GM12874 (cell line): ENCODE results near the gene SBF1.

Source experiments
- CTCF ChIP-seq: IDR thresholded peaks from 2 replicates; pipeline ENCODE4 v1.5.1; 2011; ENCODE audit warnings: low read depth, mild to moderate bottlenecking, control low read depth, low read length, moderate library complexity; ENCODE audit not compliant: insufficient read depth

Gene SBF1

GRCh38 chr22:50436841-50437341, 37.9 kb downstream of the SBF1 start:
- no peak for TF ChIP-seq CTCF

- no peak for TF ChIP-seq CTCF
These were observed 38.6 kb downstream of the SBF1 start for GRCh38 chr22:50436015-50436830.

GRCh38 chr22:50435291-50436014, 39.4 kb downstream of the SBF1 start:
- no peak for TF ChIP-seq CTCF

- TF ChIP-seq CTCF, result no peak
These were observed 40.0 kb downstream of the SBF1 start for GRCh38 chr22:50434849-50435248.

- TF ChIP-seq CTCF, result no peak
These were observed 42.5 kb downstream of the SBF1 start for GRCh38 chr22:50432131-50432876.

GRCh38 chr22:50425179-50425916, 49.5 kb downstream of the SBF1 start:
- TF ChIP-seq CTCF, result no peak
